ENCODE data around the gene ASB16. TPM values are rescaled to one million over a fixed set of nuclear protein-coding genes. Genes with fewer than 3 reads are reported as not detected.

Gene ASB16
- total and polyA plus RNA-seq, 11 donors, result 1.5 to 71.1 (median 12.8) TPM

- intact Hi-C loops (cut with DNase I), result loop anchor here in 2 of 10 donors (1.0 kb wide), 2 partner anchors 18 to 19 kb away; partner anchors contain the start of gene UBTF (in 1 of the 2)
- ATAC-seq, result peak; percentile 91 to 96 (median 94)
- WGBS, 4 donors, result 0 to 1% (median 0%) methylated on average over 23 to 125 of the region's 126 CpGs
- Histone ChIP-seq H3K36me3 (peaks cover 0 to 28% (median 24%) of the 10 kb centered on the region in 9 donors), H3K4me1 (peaks cover 0 to 40% (median 17%) of the 10 kb centered on the region in 12 donors), H3K27me3 (no peaks in the 10 kb centered on the region), H3K27ac (peak within 1 kb of the TSS; percentile 96 to 100 (median 98)), H3K9me3 (no peaks in the 10 kb centered on the region), H3K4me3 (peak within 1 kb of the TSS; percentile 55 to 99 (median 91))
- peak; percentile 99 to 100 (median 100) for DNase-seq
- TF ChIP-seq POLR2A (IDR thresholded peaks at IDR 0.05), result peak in 1 of 2 donors; percentile 35
- TF ChIP-seq CTCF (IDR thresholded peaks at IDR 0.05), result no peak
Observed at GRCh38 chr17:44199553-44200477, 29.3 kb downstream of the ASB16 start, which contains the start of gene ATXN7L3. Gene ATXN7L3 (minus strand): TSS chr17:44199884. CDS start chr17:44198070, 1,814 bp downstream.

DNA sequence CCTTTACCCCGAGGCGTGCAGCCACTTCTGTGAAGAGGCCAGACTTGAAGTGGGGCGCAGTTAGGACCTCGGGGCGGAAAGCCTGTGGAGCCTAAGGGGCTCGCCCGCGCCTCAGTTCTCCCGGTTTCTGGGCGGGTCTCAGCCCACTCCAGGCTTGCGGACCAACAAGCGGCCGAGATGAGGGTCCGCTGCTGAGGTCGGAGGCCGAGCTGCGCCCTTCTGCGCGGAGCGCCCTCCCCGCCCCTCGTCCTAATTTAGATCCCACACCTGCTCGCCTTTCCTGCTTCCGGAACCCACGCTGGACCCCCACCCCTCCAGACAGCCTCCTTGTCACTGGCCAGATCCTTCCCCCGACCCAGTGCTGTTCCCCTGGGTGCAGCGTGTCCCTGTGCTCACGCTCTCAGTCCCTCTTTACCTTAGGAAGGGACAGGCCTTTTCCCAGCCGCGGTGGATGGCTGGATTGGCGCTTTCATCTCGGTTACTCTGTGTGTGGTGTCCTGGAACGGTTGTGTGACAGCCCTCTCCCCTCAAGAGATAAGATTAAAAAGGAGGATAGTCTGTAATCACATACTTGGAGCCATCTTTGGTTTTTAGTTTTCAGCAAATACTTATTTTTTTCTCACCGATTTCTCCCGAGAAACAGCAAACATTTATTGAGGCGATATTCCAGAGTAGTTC is 30.1 kb downstream of the ASB16 start:
- peaks cover 0 to 42% (median 17%) of the 10 kb centered on the region in 12 donors for H3K4me1 ChIP-seq
- no peaks in the 10 kb centered on the region for H3K27me3 ChIP-seq
- 5 to 10% (median 7%) methylated on average over 25 to 36 of the region's 36 CpGs for WGBS, 4 donors
- TF ChIP-seq POLR2A (IDR thresholded peaks at IDR 0.05) (peak in 1 of 2 donors; percentile 5), CTCF (IDR thresholded peaks at IDR 0.05) (no peak)
- peak overlapping the region; percentile 42 to 99 (median 91) for H3K4me3 ChIP-seq
- no peaks in the 10 kb centered on the region for H3K9me3 ChIP-seq
- peaks cover 0 to 20% (median 16%) of the 10 kb centered on the region in 9 donors for H3K36me3 ChIP-seq
- intact Hi-C loops (cut with DNase I), result loop anchor here in 2 of 10 donors (1.0 kb wide), 2 partner anchors 18 to 19 kb away; partner anchors contain the start of gene UBTF (in 1 of the 2)
- DNase-seq (no peak), ATAC-seq (peak in 3 of 4 donors; percentile 0 to 3 (median 0))
- peak overlapping the region; percentile 94 to 100 (median 98) for H3K27ac ChIP-seq

DNA sequence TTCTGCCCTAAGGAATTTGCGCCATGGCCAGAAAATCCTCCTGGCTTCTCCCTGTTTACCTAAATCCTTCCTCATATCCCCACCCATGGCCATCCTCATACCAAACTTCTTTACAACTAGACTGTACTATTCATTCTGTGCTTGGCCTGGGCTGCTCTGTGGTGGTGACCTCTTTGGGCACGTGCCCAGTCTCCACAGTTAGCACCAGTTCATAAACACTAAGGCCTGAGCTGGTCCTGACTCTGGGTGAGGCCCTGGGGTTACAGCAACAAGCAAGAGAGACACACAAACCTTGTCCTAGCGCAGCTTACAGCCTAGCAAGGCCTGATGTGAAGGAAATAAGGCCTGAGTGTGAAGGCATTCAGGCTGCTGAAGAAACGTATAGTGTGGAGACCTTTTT is 32.3 kb downstream of the ASB16 start:
- Histone ChIP-seq H3K36me3 (peaks cover 0 to 18% (median 13%) of the 10 kb centered on the region in 9 donors), H3K4me1 (peaks cover 0 to 33% (median 14%) of the 10 kb centered on the region in 12 donors), H3K4me3 (no peak overlapping the region), H3K27me3 (no peaks in the 10 kb centered on the region), H3K9me3 (no peaks in the 10 kb centered on the region), H3K27ac (no peak overlapping the region)
- intact Hi-C loops (cut with DNase I), result no loop called here
- 89 to 92% (median 91%) methylated on average over 4 of the region's 4 CpGs for WGBS, 4 donors
- DNase-seq (no peak), ATAC-seq (no peak)
- no peak for TF ChIP-seq CTCF (IDR thresholded peaks at IDR 0.05)
- TF ChIP-seq POLR2A (IDR thresholded peaks at IDR 0.05), result no peak
